HEK293T (cell line): ENCODE measurements around the gene VSIG10.
A peak's percentile ranks its signal among the peaks of the same experiment; 100 is the strongest.
"Not testable (repeated sequence)": the region's sequence is repeated elsewhere in the genome, so short reads cannot be mapped to it uniquely, and the experiment has no call there.

Experiments
- CTCF ChIA-PET: fragments of 350-600 bp; formaldehyde crosslinking; extraction: SDS; loops from one replicate; lab custom pipeline; 2021; ENCODE audit warnings: antibody characterized with exemption, inconsistent platforms; lab: Yijun Ruan, JAX
- POLR2A ChIA-PET: fragments of 350-600 bp; formaldehyde crosslinking; extraction: SDS; loops from one replicate; lab custom pipeline; 2020; ENCODE audit warnings: antibody characterized with exemption, inconsistent platforms; lab: Yijun Ruan, JAX
- DNase-seq: peaks from one replicate; pipeline ENCODE4 v3.0.0; 2012; ENCODE audit warnings: mixed read lengths; ENCODE audit errors: extremely low spot score
- ARNT ChIP-seq: fragments of 450-650 bp; IDR thresholded peaks from 2 replicates; pipeline ENCODE4 v1.6.1; 2017; ENCODE audit warnings: mild to moderate bottlenecking
- BHLHE40 ChIP-seq: fragments of 450-650 bp; IDR thresholded peaks from 2 replicates; pipeline ENCODE4 v1.6.1; 2016; ENCODE audit warnings: mild to moderate bottlenecking, moderate library complexity, borderline replicate concordance
- CTBP1 ChIP-seq: fragments of 450-650 bp; IDR thresholded peaks from 2 replicates; pipeline ENCODE4 v1.6.1; 2016; ENCODE audit warnings: borderline replicate concordance
- ELF4 ChIP-seq: fragments of 450-650 bp; IDR thresholded peaks from 2 replicates; pipeline ENCODE4 v1.6.1; 2017; ENCODE audit warnings: antibody characterized with exemption
- FOXA1 ChIP-seq: fragments of 450-650 bp; IDR thresholded peaks from 2 replicates; pipeline ENCODE4 v1.6.1; 2016; ENCODE audit warnings: mild to moderate bottlenecking
- FOXK2 ChIP-seq: fragments of 450-650 bp; IDR thresholded peaks from 2 replicates; pipeline ENCODE4 v1.6.1; 2016; ENCODE audit warnings: mild to moderate bottlenecking
- FOXM1 ChIP-seq: fragments of 450-650 bp; IDR thresholded peaks from 2 replicates; pipeline ENCODE4 v1.6.1; 2017; ENCODE audit warnings: mild to moderate bottlenecking, borderline replicate concordance
- HDGF ChIP-seq: fragments of 450-650 bp; IDR thresholded peaks from 2 replicates; pipeline ENCODE4 v1.6.1; 2017; ENCODE audit warnings: antibody characterized with exemption, borderline replicate concordance
- L3MBTL2 ChIP-seq: fragments of 450-650 bp; conservative IDR thresholded peaks from 2 replicates; pipeline ENCODE4 v1.6.1; 2016; ENCODE audit warnings: mild to moderate bottlenecking
- LEF1 ChIP-seq: fragments of 450-650 bp; IDR thresholded peaks from 2 replicates; pipeline ENCODE4 v1.6.1; 2017; ENCODE audit warnings: mild to moderate bottlenecking, borderline replicate concordance
- NFRKB ChIP-seq: fragments of 450-650 bp; IDR thresholded peaks from 2 replicates; pipeline ENCODE4 v1.6.1; 2016; ENCODE audit warnings: mild to moderate bottlenecking, moderate library complexity
- SP1 ChIP-seq: fragments of 450-650 bp; IDR thresholded peaks from 2 replicates; pipeline ENCODE4 v1.6.1; 2017
- SUZ12 ChIP-seq: fragments of 450-650 bp; IDR thresholded peaks from 2 replicates; pipeline ENCODE4 v1.6.1; 2016; ENCODE audit warnings: mild to moderate bottlenecking
- TARDBP ChIP-seq: fragments of 450-650 bp; IDR thresholded peaks from 2 replicates; pipeline ENCODE4 v1.6.1; 2016
- ZNF384 ChIP-seq: fragments of 450-650 bp; IDR thresholded peaks from 2 replicates; pipeline ENCODE4 v1.6.1; 2016
- TF ChIP-seq, protein P1 (sequence below): fragments of 450-650 bp; IDR thresholded peaks from 2 replicates; pipeline ENCODE4 v1.6.1; 2016

Gene VSIG10

DNA sequence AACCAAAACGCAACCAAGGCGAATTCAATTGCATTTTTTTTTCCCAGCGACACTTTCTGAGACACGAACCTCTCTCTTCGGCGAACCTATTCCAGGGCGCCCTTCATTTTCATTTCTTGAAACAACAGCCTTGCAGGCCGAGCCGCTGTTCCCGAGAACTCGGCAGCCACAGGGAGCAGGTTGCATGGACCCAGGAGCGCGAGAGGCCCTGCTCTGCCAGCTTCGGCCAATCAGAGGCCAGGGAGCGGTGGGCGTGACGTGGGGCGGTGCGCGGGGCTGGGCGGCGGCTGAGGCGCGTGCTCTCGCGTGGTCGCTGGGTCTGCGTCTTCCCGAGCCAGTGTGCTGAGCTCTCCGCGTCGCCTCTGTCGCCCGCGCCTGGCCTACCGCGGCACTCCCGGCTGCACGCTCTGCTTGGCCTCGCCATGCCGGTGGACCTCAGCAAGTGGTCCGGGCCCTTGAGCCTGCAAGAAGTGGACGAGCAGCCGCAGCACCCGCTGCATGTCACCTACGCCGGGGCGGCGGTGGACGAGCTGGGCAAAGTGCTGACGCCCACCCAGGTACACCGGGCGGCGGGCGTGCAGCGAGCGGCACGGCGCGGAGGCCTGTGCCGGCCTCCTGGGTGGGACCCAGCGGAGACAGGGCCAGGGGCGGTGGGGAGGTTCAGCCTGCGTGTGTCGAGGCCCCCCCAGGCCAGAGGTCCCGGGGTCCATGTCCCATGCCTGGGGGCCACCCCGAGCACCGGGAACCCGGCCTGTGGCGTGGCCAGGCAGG lies 32.2 kb upstream of the VSIG10 start, which contains the start of gene PEBP1:
Gene PEBP1, plus strand, starts transcription at position 337 of the 771 bp plus-strand sequence. Its CDS starts 86 bp downstream, at position 423.
- POLR2A ChIA-PET = interaction anchor here (0.8 to 2.3 kb wide), 12 partner anchors 11 to 242 kb away, joined by 3 to 12 read pairs (median 4); partner anchors contain the start of genes RFC5, SUDS3 and VSIG10
- peak; percentile 84 for TF ChIP-seq L3MBTL2
- TF ChIP-seq ELF4 = no peak
- TF ChIP-seq TARDBP = peak; percentile 72
- DNase-seq = peak; percentile 92
- CTCF ChIA-PET = interaction anchor here (1.0 to 1.2 kb wide), 2 partner anchors 15 to 242 kb away, joined by 3 to 6 read pairs; no protein-coding TSS in a partner anchor

DNA sequence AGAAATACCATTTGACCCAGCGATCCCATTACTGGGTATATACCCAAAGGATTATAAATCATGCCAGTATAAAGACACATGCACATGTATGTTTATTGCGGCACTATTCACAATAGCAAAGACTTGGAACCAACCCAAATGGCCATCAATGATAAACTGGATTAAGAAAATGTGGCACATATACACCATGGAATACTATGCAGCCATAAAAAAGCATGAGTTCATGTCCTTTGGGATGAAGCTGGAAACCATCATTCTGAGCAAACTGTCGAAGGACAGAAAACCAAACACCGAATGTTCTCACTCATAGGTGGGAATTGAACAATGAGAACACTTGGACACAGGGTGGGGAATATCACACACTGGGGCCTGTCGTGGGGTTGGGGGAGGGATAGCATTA lies 25.6 kb upstream of the VSIG10 start:
- POLR2A ChIA-PET, CTCF ChIA-PET, DNase-seq: not testable (repeated sequence)

DNA sequence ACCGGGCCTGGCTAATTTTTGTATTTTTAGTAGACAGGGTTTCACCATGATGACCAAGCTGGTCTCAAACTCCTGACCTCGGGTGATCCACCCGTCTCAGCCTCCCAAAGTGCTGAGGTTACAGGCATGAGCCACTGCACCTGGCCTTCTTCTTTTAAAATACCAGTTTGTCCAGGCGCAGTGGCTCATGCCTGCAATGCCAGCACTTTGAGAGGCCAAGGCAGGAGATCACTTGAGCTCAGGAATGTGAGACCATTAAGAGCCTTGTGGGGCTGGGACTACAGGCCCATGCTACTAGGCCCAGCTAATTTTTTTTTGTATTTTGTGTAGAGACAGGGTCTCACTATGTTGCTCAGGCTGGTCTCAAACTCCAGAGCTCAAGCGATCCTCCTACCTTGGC lies 24.1 kb upstream of the VSIG10 start:
- no peak for DNase-seq
- TF ChIP-seq HDGF = no peak
- no peak for TF ChIP-seq ARNT
- TF ChIP-seq TARDBP = no peak
- TF ChIP-seq NFRKB = no peak
- TF ChIP-seq L3MBTL2 = no peak
- TF ChIP-seq, protein P1, sequence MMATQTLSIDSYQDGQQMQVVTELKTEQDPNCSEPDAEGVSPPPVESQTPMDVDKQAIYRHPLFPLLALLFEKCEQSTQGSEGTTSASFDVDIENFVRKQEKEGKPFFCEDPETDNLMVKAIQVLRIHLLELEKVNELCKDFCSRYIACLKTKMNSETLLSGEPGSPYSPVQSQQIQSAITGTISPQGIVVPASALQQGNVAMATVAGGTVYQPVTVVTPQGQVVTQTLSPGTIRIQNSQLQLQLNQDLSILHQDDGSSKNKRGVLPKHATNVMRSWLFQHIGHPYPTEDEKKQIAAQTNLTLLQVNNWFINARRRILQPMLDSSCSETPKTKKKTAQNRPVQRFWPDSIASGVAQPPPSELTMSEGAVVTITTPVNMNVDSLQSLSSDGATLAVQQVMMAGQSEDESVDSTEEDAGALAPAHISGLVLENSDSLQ = no peak
- no peak for TF ChIP-seq ZNF384
- TF ChIP-seq ELF4 = no peak
- TF ChIP-seq CTBP1 = no peak
- TF ChIP-seq BHLHE40 = no peak
- no peak for TF ChIP-seq FOXA1
- TF ChIP-seq FOXM1 = no peak
- TF ChIP-seq LEF1 = no peak
- no peak for TF ChIP-seq FOXK2
- no peak for TF ChIP-seq SP1
- POLR2A ChIA-PET = no interaction called here
- CTCF ChIA-PET = no interaction called here

DNA sequence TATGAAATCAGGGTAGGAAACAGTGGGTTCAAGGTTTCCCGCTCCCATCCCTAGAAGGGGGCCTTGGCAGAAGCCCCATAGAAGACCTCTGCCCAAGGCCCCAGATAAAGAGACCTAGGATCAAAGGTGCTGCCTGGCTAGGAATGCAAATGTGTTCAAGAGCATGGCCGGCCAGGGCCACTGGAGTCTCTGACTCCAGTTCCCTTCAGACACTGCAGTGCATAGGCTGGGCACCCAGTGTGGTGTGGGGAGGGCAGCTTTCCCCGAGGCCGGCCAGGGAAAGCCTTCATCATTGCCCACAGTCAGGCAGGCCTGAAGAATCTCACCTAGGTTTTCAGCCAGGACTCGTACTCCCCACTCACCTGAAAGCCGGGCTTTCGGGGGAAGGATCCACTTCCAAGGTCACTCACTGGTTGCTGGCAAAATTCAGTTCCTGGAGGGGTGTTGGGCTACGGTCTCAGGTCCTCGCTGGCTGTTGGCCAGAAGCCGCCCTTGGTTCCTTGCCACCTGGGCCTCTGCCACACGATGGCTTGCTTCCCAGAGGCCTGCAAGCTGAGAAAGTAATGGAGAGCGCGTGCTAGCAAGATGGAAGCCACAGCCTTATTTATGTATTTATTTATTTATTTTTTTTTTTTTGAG lies 22.4 kb upstream of the VSIG10 start:
- DNase-seq = no peak
- TF ChIP-seq NFRKB (no peak), FOXK2 (no peak), TARDBP (no peak), FOXA1 (no peak), ZNF384 (no peak), LEF1 (no peak), ELF4 (no peak), BHLHE40 (no peak), SUZ12 (no peak), CTBP1 (no peak), L3MBTL2 (no peak), SP1 (no peak), HDGF (no peak), FOXM1 (no peak), ARNT (no peak)
- TF ChIP-seq, protein P1 = no peak
- CTCF ChIA-PET = no interaction called here
- POLR2A ChIA-PET = no interaction called here

DNA sequence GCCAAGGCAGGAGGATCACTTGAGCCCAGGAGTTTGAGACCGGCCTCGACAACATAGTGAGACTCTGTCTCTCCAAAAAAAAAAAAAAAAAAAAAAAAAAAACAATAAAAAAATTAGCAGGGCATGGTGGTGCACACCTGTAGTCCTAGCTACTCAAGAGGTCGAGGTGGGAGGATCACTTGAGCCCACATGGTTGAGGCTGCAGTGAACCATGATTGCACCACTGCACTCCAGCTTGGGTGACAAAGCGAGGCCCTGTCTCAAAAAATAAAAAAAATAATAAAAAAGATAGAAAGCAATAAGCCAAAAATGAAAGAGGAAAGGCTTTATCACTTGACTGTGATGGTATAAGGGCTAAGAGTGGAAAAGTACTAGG lies 21.9 kb upstream of the VSIG10 start:
- ChIA-PET CTCF (no interaction called here), POLR2A (no interaction called here)
- DNase-seq = no peak
- TF ChIP-seq BHLHE40 = no peak
- no peak for TF ChIP-seq L3MBTL2
- no peak for TF ChIP-seq FOXK2
- TF ChIP-seq CTBP1 = no peak

DNA sequence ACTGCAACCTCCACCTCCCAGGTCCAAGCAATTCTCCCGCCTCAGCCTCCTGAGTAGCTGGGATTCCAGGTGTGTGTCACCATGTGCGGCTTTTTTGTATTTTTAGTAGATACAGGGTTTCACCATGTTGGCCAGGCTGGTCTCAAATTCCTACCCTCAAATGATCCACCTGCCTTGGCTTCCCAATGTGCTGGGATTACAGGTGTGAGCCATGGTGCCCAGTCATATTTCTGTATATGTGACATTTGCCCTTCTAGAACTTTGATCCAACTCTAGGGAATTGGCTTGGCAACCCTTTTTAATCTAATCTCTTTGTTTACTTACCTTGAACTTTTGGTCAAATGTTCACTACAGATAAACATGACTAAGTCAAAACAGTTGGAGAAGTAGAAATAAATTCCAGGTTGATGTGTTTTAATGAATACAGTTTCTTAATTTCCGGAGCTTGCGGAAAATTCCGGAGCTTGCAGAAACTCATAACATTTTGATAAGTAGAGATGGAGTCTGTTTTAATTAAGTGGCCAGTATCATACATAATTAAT lies 20.6 kb upstream of the VSIG10 start:
- TF ChIP-seq FOXM1 (no peak), ELF4 (no peak), SUZ12 (no peak), L3MBTL2 (no peak), LEF1 (no peak), ARNT (no peak), HDGF (no peak), TARDBP (no peak), NFRKB (no peak), FOXA1 (no peak), ZNF384 (no peak), FOXK2 (no peak), CTBP1 (no peak), BHLHE40 (no peak)
- TF ChIP-seq, protein P1 = no peak
- ChIA-PET CTCF (interaction anchor here (0.5 kb wide), 1 partner anchor 828 kb away, joined by 3 read pairs; no protein-coding TSS in a partner anchor), POLR2A (interaction anchor here (1.2 kb wide), 1 partner anchor 12 kb away, joined by 8 read pairs; the partner anchor contains the start of gene PEBP1)
- no peak for DNase-seq
